Ascending aorta (tissue), 2 donors: Measurements from ENCODE around the gene SETDB2. TPM values are rescaled to one million over a fixed set of nuclear protein-coding genes. Genes with fewer than 3 reads are reported as not detected.

Experiments
- DNase-seq, 2 donors: peaks; one replicate each; pipeline ENCODE4 v3.0.0-alpha.2; 2019; ENCODE audit warnings: low spot score in 2 of 2
- H3K27ac ChIP-seq, 2 donors: fragments of 200-600 bp; sonication (generic); one replicate each; pipeline ENCODE4 v1.5.1; 2016 to 2017; ENCODE audit warnings: mild to moderate bottlenecking in 1 of 2
- H3K27me3 ChIP-seq: fragments of 200-600 bp; sonication (generic); one replicate; pipeline ENCODE4 v1.5.1; 2017
- H3K36me3 ChIP-seq, 2 donors: fragments of 200-600 bp; sonication (generic); one replicate each; pipeline ENCODE4 v1.5.1; 2016
- H3K4me1 ChIP-seq, 2 donors: fragments of 200-600 bp; sonication (generic); one replicate each; pipeline ENCODE4 v1.5.1; 2016 to 2017; ENCODE audit warnings: mild to moderate bottlenecking in 1 of 2
- H3K4me3 ChIP-seq, 2 donors: fragments of 200-600 bp; sonication (generic); one replicate each; pipeline ENCODE4 v1.5.1; 2016 to 2017; ENCODE audit warnings: mild to moderate bottlenecking in 1 of 2
- H3K9me3 ChIP-seq, 2 donors: fragments of 200-600 bp; sonication (generic); one replicate each; pipeline ENCODE4 v1.5.1; 2016
- CTCF ChIP-seq, 3 experiments: fragments of 200-600 bp in 2 of 3; fragments of 450-650 bp in 1 of 3; sonication (generic) in 2 of 3; IDR thresholded peaks; one replicate each; pipeline ENCODE4 v1.5.1; 2016 to 2019; ENCODE audit warnings: antibody characterized with exemption in 3 of 3, mild to moderate bottlenecking in 1 of 3, moderate library complexity in 1 of 3
- intact Hi-C: fragments of 100-400 bp; cut with DNase I; formaldehyde crosslinking; loops from one replicate; pipeline ENCODE4 v1.15.1; 2023
- total RNA-seq: library from RNA; depleted of rRNA; stranded (reverse); fragments of >200 nt; gene quantifications from one replicate; pipeline ENCODE4 v1.1.0, GENCODE V29; 2016

The SETDB2 gene
- total RNA-seq, 1 donor from 2014 or later: 7.2 TPM

GRCh38 chr13:49499889-49500660 lies 56.0 kb downstream of the SETDB2 start:
- intact Hi-C loops: loop anchor here (5.0 kb wide), 2 partner anchors 87 to 193 kb away; partner anchors contain the start of gene RCBTB1
- peak overlapping the region; percentile 53 to 62 for H3K27ac ChIP-seq

GRCh38 chr13:49502954-49503353 lies 58.9 kb downstream of the SETDB2 start:
- Histone ChIP-seq H3K9me3 (no peaks in the 10 kb centered on the region), H3K4me3 (no peak overlapping the region), H3K27ac (no peak overlapping the region), H3K27me3 (no peaks in the 10 kb centered on the region), H3K4me1 (peaks cover 0 to 3% of the 10 kb centered on the region in 2 donors), H3K36me3 (no peaks in the 10 kb centered on the region)
- intact Hi-C loops: no loop called here
- TF ChIP-seq CTCF (IDR thresholded peaks at IDR 0.05): no peak
- no peak for DNase-seq

More at GRCh38 chr13:49499889-49500660, 56.0 kb downstream of the SETDB2 start:
- Histone ChIP-seq H3K4me3 (no peak overlapping the region), H3K27me3 (no peaks in the 10 kb centered on the region), H3K4me1 (peaks cover 0 to 3% of the 10 kb centered on the region in 2 donors), H3K9me3 (no peaks in the 10 kb centered on the region), H3K36me3 (no peaks in the 10 kb centered on the region)
- TF ChIP-seq CTCF (IDR thresholded peaks at IDR 0.05): no peak
- DNase-seq: no peak

GRCh38 chr13:49503951-49504350 lies 59.9 kb downstream of the SETDB2 start:
- DNase-seq: no peak
- Histone ChIP-seq H3K36me3 (no peaks in the 10 kb centered on the region), H3K4me3 (no peak overlapping the region), H3K4me1 (peaks cover 0 to 3% of the 10 kb centered on the region in 2 donors), H3K27ac (no peak overlapping the region), H3K27me3 (no peaks in the 10 kb centered on the region), H3K9me3 (no peaks in the 10 kb centered on the region)
- TF ChIP-seq CTCF (IDR thresholded peaks at IDR 0.05): no peak
- intact Hi-C loops: no loop called here

GRCh38 chr13:49512578-49512977 lies 68.5 kb downstream of the SETDB2 start:
- H3K27ac ChIP-seq: no peak overlapping the region
- TF ChIP-seq CTCF (IDR thresholded peaks at IDR 0.05): no peak
- H3K36me3 ChIP-seq: peaks cover 14 to 40% of the 10 kb centered on the region in 2 donors

GRCh38 chr13:49516467-49516866 lies 72.4 kb downstream of the SETDB2 start:
- Histone ChIP-seq H3K27ac (no peak overlapping the region), H3K4me1 (no peaks in the 10 kb centered on the region), H3K9me3 (no peaks in the 10 kb centered on the region), H3K27me3 (no peaks in the 10 kb centered on the region), H3K36me3 (peaks cover 14 to 46% of the 10 kb centered on the region in 2 donors), H3K4me3 (no peak overlapping the region)
- no peak for DNase-seq
- TF ChIP-seq CTCF (IDR thresholded peaks at IDR 0.05): no peak
- intact Hi-C loops: no loop called here

More at GRCh38 chr13:49512578-49512977, 68.5 kb downstream of the SETDB2 start:
- Histone ChIP-seq H3K9me3 (no peaks in the 10 kb centered on the region), H3K4me3 (no peak overlapping the region), H3K4me1 (no peaks in the 10 kb centered on the region), H3K27me3 (no peaks in the 10 kb centered on the region)
- DNase-seq: no peak
- intact Hi-C loops: no loop called here
